AG09319 (cell line): ENCODE measurements around the gene AHNAK.

Source experiments
- DNase-seq: peaks from one replicate; pipeline ENCODE4 v3.0.0-alpha.2; 2010; ENCODE audit warnings: low read depth; ENCODE audit errors: extremely low read depth
- TF ChIP-seq, protein P1 (sequence below): IDR thresholded peaks from 2 replicates; pipeline ENCODE4 v1.5.1; 2011; ENCODE audit warnings: low read depth, mild to moderate bottlenecking, inconsistent platforms, low read length, moderate library complexity

AHNAK gene

DNA sequence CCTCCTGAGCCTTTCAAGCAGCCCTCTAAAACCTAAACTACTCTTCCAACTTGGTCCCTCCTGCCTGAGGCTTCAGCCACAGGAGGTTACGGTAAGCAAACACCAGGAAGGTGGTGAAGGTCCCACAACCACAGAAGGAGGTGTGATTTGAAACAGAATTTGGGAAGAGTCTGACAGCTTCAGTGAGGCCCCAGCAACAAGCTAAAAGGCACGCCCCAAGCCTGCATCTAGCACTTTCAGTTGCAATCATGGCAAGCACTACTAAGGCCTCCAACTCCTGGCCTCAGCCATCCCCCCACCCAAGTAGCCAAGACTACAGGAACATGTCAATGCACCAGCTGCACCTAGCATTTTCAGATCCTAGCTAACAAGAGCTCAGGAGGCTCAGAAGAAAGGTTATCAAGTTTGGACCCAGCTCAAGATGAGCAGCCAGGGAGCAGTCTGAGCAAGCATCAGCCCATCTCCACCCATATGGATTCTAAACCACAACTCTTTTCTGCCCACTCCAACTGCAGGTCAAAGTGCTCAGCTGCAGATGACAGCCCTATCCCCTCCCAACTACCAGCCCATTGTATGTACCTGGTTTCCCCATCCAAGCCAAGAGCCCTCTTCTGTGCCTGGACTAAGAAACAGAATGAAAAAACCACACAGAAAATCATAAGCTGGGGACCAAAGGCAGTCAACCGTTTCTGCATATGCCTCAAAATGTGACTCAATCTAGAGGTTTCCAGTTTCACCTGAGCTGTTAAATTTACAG lies 10.4 kb upstream of the AHNAK start:
- no peak for DNase-seq
- TF ChIP-seq, protein P1, sequence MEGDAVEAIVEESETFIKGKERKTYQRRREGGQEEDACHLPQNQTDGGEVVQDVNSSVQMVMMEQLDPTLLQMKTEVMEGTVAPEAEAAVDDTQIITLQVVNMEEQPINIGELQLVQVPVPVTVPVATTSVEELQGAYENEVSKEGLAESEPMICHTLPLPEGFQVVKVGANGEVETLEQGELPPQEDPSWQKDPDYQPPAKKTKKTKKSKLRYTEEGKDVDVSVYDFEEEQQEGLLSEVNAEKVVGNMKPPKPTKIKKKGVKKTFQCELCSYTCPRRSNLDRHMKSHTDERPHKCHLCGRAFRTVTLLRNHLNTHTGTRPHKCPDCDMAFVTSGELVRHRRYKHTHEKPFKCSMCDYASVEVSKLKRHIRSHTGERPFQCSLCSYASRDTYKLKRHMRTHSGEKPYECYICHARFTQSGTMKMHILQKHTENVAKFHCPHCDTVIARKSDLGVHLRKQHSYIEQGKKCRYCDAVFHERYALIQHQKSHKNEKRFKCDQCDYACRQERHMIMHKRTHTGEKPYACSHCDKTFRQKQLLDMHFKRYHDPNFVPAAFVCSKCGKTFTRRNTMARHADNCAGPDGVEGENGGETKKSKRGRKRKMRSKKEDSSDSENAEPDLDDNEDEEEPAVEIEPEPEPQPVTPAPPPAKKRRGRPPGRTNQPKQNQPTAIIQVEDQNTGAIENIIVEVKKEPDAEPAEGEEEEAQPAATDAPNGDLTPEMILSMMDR = no peak

DNA sequence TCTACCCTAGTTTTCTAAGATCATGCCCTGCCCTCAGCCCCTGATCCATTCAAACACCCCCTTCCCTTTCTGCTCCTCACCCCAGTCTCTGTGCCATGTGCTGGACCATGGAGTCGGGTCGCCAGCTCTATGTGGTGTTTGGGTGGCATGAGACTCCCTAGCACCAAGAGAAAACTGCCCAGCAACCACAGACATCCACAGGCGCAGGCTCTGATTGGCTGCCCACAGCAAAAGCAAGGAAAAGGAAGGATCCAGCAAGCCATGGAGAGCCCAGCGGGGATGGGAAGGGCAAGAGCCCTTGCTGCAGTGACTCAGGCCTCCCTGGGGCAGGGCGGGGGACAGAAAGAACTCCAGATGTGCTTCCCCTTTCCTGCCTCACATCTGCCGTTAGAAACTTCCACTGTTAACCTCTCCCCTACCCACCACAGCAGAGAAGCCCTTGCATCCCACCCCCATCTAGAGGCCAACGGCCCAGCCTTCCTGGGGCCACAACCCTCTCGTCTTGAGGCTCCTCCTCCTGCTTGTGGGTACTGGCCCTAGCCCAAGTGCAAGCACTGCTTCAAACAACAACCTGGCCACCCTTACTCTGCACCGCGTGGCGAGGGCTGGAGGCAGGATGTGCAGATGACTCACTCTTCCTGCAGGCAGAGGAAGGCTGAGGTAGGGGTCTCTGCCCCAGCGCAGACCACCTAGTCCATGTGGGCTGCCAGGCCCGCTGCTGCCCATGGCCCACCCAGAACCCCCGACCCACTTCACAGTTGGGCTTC lies 9.7 kb upstream of the AHNAK start:
- TF ChIP-seq, protein P1 = no peak
- peak; percentile 91 for DNase-seq

DNA sequence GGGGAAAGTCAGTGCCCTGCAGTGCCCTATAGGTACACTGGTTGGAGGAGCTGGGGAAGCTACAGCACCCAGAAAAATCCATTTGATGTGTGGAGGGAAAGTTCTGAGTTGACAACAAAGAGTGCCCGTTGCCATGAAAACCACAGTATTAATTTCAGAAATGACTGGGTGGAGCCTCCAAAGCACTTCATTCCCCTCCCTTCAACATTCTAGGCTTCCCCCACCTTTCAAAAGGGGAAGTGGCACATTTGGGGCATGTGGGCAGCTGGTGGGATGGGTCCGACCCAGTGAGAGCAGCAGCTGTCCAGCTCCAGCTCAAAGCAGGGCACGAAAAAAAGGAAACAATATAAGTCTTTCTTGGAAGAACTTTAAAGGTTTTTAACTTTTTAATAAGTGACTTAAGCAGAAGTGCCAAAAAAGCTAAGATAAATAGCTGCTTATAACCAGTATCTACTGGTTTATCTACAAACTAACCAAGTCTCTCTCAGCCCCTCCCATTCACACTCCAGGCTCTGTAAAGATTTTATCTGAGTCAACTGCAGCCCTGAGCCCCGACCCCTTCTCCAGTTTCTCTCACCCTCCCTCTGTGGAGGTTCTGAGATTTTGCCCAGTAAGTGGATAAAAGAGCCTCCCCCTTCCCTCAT lies 9.0 kb upstream of the AHNAK start:
- TF ChIP-seq, protein P1 = no peak
- DNase-seq = no peak

DNA sequence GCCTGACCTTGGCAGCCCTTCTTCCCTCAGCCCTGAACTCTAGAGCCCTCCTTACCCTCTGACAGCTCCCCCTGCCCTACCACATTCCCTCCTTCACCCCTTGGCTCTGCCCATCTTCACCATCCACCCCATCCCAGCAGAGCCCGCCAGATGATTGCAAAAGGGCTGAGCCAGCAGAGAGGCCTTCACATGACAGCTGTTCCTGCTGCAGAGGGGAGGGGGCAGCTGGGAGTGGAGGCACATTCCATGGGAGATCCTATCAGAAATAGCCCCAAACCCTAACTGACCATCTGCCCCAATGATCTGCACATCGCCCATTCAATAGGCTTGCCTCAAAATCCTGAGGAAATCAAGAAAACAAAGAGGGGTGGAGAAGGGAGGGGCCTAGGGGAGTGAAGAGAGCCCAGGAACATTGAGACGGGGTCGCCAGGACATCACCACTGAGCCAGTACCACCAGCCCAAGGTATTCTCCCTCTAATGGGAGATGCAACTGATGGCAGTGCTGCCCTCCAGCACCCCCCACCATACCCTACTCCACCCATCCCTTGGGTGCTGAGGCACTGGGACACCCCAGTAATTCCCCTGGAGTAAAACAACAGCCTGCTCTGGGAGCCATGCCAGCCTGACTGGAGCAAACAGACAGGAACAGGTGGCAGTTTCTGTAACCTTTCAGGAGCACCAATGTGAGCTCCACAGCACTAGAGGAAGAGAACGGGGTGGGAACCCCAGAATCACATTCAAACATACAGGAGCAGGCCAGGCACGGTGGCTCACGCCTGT lies 8.0 kb upstream of the AHNAK start:
- TF ChIP-seq, protein P1 = no peak
- DNase-seq = no peak

DNA sequence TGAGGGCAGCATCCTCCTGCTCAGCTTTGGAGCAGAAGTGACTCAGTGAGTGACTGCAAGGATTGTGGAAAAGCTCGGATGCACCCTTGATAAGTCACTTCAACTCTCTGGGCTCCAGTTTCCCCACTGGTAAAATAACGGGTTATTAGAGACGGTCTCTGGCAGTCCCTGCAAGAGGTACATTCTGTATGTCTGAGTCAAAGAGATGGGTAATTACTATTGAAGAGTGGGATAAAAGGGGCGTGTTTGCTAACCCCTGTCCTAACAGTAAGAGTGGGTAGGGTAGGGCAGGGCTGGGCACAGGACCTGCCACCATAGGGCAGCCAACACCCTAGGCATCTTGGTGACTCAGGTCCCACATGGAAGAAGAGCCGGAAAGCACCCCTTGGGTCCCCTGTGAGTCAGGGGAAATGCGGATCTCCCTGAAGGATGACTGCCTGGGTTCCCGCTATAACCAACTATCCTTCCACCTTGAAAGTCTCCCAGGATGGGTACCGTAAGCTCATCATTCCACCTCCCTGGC lies 7.3 kb upstream of the AHNAK start:
- TF ChIP-seq, protein P1 = no peak
- DNase-seq = no peak

DNA sequence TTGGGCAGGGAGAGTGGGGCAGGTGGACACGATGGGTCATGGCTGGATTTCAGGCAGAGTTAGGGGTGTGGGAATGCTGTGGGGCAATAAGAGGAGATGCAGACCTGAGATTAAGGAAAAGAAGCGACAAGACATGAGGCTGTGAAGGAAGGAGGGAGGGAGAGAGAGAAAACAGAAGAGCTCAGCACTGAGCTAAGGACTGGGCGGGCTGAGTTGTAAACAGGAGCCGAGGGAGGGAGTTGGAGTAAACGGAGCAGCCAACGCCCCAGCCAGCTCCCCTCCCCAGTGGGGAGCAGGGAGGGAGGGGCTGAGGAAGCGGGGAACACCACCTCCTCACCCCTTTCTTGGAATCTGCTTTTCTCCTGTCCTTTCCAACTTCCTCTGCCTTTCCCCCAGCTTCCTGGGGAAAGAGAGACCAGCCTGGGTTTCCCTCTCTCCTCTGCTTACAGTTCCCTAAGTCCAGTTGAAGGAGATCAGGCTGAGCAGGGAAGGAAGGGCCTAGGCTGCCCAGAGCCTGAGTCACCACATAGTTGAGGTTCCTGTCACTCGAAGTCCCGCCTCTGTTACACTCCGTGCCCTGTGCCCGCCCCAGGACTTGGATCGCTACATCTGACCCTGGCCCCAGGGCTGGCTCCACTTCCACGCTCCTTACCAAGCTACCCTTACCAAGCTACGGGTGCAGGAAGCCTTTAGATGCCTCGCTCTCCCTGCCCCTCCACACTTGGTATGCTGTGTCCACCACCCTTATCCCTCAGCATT lies 6.7 kb upstream of the AHNAK start:
- TF ChIP-seq, protein P1 = no peak
- DNase-seq = peak; percentile 84
